Stomach (tissue), 4 donors: ENCODE results near the gene ZNF648.

Source experiments
- CTCF ChIP-seq, 7 experiments: fragments of 450-650 bp in 4 of 7; fragments of 200-600 bp in 3 of 7; sonication (generic) in 3 of 7; IDR thresholded peaks; one replicate each; pipeline ENCODE4 v1.5.1; 2016 to 2019; ENCODE audit warnings: antibody characterized with exemption in 7 of 7, control low read depth in 2 of 7, mild to moderate bottlenecking in 1 of 7
- EP300 ChIP-seq: sonication (generic); formaldehyde crosslinking; IDR thresholded peaks from one replicate; pipeline ENCODE4 v1.6.1; 2017; ENCODE audit warnings: antibody characterized with exemption
- POLR2A ChIP-seq, 4 donors: fragments of 450-650 bp; IDR thresholded peaks; one replicate each; pipeline ENCODE4 v1.6.1; 2016; ENCODE audit warnings: antibody characterized with exemption in 4 of 4, control low read depth in 2 of 4, mild to moderate bottlenecking in 1 of 4, moderate library complexity in 1 of 4
- POLR2AphosphoS5 ChIP-seq, 3 donors: sonication (generic); formaldehyde crosslinking; IDR thresholded peaks; one replicate each; pipeline ENCODE4 v1.6.1; 2016; ENCODE audit warnings: antibody characterized with exemption in 3 of 3

- TF ChIP-seq CTCF (IDR thresholded peaks at IDR 0.05), result no peak
- TF ChIP-seq POLR2A (IDR thresholded peaks at IDR 0.05), result no peak
- no peak for TF ChIP-seq POLR2AphosphoS5 (IDR thresholded peaks at IDR 0.05)
- TF ChIP-seq EP300, result no peak
Measured at GRCh38 chr1:182056601-182057366, 4.7 kb downstream of the ZNF648 start.
